NCI-H187 (cell line): ENCODE measurements around the gene NPBWR2.

ENCODE experiments used
- DNase-seq, 2 experiments: peaks; one replicate each; lab custom pipeline; 2025; lab: John Stamatoyannopoulos, UW

NPBWR2 gene

GRCh38 chr20:64056889-64057627 lies 50.3 kb downstream of the NPBWR2 start:
- DNase-seq, result no peak

DNA sequence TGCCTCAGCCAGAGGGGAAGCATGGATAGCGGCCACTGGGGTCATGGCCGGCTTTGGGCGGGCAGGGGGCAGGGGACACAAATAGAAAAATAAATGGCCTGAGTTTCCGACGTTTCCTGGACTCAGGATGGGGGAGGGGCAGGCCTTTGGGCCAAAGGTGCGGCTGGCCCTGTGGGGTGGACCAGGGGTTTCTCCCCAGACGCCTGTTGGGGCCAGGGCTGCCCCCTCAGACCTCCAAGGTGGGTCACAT lies 50.8 kb downstream of the NPBWR2 start:
- no peak for DNase-seq

GRCh38 chr20:64055893-64056638 lies 51.3 kb downstream of the NPBWR2 start:
- no peak for DNase-seq

GRCh38 chr20:64055396-64055892 lies 51.9 kb downstream of the NPBWR2 start:
- no peak for DNase-seq

DNA sequence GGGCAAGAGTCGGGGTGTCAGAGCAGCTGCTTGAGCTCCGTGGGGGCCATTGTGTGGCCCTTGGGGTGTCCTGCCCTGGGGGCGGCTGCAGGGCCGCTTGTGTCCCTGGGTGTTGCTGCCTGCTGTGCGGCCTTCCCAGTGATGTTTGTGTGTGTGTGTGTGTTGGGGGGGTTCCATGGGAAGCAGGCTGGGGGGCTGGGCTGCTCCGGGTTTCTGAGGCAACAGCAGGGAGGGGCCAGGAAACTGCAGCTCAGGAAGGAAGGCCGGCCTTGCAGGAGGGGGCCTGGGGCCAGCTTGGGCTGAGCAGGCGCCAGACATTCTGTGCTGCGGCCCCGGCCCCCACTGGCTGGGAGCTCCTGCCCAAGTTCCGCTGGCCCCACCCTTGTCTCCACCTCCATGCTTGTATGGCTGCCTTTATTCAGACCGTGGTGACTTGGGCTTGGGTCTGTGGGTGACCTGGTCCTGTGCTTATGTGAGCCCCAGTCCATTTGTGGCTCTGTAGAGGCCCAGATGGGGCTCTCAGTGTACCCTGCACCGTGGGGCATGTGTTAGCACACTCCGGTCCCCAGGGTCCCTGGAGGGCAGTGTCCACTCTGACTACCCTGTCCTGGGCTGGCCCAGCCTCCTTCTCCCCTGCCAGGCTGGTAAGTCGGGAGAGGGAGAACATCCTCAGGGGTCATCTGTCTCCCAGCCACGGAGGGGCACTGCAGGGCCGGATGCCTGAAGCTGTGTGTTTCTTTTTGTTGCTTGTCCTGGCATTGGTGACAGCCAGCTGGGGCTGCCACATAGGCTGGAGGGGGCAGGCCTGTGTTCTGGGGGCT lies 53.3 kb downstream of the NPBWR2 start:
- no peak for DNase-seq
